HG03442 (cell line): Measurements from ENCODE around the gene CH25H.

Experiments
- ATAC-seq: cut with Tn5 transposase; IDR thresholded peaks from one replicate; pipeline ENCODE4 v1.9.1; 2021; ENCODE audit warnings: mild to moderate bottlenecking, moderate library complexity; ENCODE audit not compliant: unreplicated experiment

Gene CH25H

GRCh38 chr10:89233033-89233432 lies 25.9 kb upstream of the CH25H start:
- no peak for ATAC-seq

DNA sequence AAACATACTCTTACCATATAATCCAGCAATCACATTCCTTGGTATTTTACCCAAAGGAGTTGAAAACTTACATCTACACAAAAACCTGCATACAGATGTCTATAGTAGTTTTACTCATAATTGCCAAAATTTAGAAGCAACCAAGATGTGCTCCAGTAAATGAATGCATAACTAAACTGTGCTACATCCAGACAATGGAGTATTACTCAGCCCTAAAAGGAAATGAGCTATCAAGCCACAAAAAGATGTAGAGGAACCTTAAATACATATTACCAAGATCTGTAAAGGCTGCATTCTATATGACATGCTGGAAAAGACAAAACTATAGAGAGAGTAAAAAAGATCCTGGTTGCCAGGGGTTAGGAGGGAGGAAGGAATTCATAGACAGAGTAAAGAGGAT lies 21.8 kb upstream of the CH25H start:
- no peak for ATAC-seq

DNA sequence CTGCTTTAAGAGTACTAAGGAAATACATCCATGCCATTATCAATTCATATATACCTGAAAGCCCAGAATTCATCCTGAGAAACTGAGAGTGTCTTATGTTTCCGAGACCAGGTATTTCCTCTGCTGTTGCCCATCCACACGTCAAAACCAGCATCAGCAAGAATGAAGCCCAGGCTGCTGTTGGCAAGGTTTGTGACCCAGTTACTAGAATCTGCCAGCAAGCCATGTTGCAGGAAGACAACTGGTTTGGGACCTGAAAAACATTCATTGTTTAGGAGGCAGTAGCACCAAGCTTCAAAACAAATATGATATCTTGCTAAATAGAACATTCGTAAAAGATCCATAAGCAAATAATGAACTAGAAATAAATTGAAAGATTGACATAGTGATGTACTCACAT lies 21.0 kb upstream of the CH25H start:
- ATAC-seq, result no peak

- no peak for ATAC-seq
These were observed 19.8 kb upstream of the CH25H start for GRCh38 chr10:89226891-89227290.

DNA sequence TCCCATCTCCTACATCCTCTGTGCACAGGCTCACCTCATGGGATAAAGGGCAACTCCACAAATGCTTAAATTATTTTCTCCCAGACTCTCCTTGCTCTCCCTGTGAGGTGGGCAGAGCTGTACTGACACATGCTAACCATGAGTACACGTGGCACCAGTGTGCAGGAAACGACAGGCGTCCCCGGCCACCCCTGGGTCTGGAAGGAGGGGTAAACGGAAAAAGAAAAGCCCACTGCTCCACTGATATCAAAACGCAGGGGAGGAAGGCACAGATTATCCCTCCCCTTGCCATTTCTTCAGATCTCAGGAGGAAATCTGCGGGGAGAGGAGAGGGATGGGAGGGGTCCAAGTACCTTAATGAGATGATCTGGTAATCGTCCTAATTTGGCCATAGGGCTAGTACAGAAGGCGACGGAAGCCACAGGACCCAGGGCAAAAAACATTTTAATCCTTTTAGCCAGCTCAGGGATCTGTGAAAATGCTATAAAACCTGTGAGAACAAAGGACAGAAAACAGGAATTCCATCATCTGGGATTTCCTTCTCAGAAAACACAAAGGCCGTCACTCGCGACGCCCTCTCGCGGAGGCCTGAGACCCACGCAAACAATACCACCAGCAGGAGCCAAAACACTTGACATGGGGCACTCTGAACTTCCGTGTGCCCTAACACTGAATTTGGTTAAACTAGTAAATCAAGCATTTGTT lies 17.8 kb upstream of the CH25H start:
- ATAC-seq, result no peak

GRCh38 chr10:89221919-89222318 lies 14.8 kb upstream of the CH25H start:
- ATAC-seq, result no peak

DNA sequence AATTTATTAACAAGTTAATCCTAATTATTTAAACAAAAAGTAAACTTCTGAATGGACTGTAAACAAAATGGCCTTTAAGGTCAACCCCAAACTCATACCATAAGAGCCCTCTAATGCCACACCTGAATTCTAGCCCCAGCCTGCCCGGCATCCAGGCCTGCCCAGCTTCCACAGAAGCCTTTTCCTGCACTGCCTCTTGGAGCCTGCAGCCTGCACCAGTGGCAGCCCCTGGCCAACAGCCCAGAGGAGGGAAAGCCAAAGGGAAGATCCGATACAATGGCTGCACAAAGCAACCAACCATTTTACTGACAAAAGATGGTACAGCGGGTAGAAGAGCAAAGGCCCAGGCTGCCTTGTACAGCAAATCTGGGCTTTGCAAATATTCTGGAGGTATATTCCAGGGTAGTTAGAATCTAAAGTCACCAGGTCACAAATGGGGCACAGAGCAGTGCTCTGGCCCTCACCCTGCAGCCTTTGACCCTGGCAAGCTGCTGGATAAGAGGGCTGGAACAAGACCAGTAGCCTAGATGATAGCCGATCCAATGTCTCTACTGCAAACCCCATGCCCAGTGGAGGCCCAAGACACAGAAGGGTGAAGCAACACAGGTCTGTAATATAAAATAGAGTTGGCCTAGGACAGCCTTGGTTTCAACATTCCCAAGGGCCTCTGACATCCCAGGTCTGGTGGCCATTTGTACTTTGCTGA lies 12.5 kb upstream of the CH25H start:
- no peak for ATAC-seq

DNA sequence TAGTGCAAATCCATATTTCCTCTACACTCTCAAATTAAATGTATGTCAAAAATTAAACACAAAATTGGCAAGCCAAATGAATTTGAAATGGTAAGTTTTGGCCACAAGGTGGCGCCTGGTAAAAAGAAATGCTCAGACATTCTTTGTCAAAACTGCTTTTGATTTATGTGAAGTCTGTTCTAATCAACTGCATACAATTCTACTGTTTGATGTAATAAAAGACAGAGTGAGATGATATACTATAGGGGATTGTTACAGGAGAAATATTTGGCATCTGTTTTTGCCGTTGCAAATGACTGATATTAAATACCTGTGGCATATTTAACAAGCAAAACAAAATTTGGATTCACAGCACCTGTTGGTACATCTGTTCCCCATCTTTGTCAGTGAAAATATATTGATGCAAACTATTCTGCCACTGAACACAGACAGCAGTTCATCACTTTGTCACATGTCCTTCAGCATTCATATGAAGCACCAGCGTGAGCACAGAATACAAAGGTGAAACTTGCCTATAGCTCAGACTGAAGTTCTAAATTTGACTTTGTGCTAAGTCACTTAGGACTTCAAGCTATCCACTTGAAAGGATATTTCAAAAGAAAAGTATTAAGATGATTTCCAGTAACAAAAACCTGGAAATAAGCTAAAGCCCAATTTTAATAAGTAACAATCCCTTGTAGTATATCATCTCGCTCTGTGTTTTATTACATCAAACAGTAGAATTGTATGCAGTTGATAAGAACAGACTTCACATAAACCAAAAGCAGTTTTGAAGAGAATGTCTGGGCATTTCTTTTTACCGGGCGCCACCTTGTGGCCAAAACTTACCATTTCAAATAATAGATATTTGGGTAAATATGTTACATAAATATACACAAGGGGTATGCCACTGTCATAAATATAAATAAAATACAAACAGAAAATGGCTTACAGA lies 10.2 kb upstream of the CH25H start:
- ATAC-seq, result no peak

- ATAC-seq, result no peak
These were observed 8.9 kb upstream of the CH25H start for GRCh38 chr10:89216056-89216455.

GRCh38 chr10:89215511-89215910 lies 8.4 kb upstream of the CH25H start:
- ATAC-seq, result no peak

- no peak for ATAC-seq
These were observed 7.5 kb upstream of the CH25H start for GRCh38 chr10:89214566-89215165.

DNA sequence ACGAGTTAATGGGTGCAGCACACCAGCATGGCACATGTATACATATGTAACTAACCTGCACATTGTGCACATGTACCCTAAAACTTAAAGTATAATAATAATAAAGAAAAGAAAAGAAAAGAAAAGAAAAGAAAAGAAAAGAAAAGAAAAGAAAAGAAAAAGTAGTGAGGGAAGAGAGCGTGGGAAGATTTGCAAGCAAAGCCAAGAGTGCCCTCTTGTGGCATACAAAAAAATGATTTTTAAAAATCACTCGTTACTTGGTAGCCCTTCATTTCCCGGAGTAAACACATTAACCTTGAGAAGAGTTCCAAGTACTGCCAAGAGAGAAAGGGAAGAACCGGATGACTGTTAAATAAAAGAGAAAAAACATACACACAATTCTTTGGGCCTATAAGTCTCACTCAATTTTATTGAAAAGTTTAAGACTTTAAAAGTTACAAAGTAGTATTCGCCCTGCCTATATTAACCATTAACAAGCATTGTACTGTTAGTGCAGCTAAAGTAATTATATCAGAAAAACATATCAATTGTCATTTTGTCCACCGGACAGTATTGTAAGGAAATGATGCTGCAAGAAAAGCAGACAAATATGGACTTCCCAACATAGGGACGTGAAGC lies 6.2 kb upstream of the CH25H start:
- ATAC-seq, result no peak

- no peak for ATAC-seq
These were observed 3.8 kb upstream of the CH25H start for GRCh38 chr10:89210794-89211425.

DNA sequence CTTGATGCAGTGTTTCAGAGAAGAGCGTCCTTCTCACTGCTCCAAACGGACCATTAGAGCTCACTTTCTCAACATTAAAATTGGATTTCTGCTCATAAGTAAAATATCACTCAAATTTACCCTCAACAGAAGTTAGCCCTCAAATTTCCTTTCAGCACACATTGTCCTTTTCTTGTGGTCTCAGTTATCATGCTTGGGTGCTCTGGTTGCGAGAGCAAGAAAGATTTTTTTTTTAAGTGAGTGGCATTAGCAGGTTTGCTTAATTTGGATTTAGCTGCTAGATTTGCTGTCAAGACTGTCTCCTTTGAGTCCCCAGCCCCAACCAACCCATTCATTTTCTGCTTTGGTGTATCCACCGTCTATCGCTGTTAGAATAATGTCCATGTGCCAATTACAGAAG lies 2.6 kb upstream of the CH25H start:
- ATAC-seq, result no peak

DNA sequence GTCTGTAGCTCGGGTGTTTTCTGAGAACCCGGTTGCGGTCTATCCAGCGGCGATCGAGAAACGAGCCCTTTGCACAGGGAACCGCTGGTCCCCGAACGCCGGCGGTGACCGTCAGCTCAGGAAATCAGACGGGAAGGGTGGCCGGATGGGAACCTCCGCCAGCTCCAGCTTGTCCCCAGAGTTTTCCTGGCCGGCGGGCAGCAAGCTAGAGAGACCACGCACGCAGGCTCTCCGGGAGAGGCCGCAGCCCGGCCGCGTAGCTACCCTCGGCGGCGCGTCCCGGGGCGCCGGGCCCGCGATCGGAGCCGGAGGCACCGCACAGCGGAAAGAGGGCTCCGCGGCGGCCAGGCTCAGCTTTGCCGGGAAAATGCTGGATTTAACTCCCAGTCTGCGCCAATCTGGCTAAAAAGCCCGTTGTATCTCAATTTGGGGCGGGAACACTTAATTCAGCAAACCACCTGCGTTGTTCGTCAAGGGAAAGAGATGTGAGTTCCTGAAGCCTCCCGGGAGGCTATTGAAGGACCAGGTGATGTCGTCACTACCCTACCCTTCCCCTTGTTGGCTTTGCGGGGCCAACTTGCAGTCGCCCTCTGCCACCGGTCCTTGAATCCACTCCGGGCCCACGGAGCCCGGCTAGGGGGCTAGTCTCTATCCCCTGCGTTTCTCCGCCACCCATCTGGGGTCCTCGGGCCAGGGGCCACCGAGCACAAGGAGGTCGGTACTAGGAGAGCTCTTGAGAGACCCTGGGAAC lies 859 bp upstream of the CH25H start:
- ATAC-seq, result no peak

GRCh38 chr10:89206402-89207180 lies 526 bp downstream of the CH25H start:
- ATAC-seq, result no peak

- no peak for ATAC-seq
These were observed 2.4 kb downstream of the CH25H start for GRCh38 chr10:89204621-89205185.

- ATAC-seq, result no peak
These were observed 3.9 kb downstream of the CH25H start for GRCh38 chr10:89203237-89203636.

GRCh38 chr10:89202033-89202425 lies 5.1 kb downstream of the CH25H start:
- no peak for ATAC-seq
